BJ (cell line): ENCODE data around the gene OR4D1. TPM values are rescaled to one million over a fixed set of nuclear protein-coding genes. Genes with fewer than 3 reads are reported as not detected.
A peak's percentile ranks its signal among the peaks of the same experiment; 100 is the strongest.
"Not testable (repeated sequence)": the region's sequence is repeated elsewhere in the genome, so short reads cannot be mapped to it uniquely, and the experiment has no call there.

Experiments
- CTCF ChIA-PET: fragments of 350-600 bp; formaldehyde crosslinking; extraction: SDS; loops from one replicate; lab custom pipeline; 2021; ENCODE audit warnings: antibody characterized with exemption, inconsistent platforms; lab: Yijun Ruan, JAX
- POLR2A ChIA-PET: fragments of 300-600 bp; sonication (Branson Sonifier 250); formaldehyde crosslinking; extraction: SDS; loops from one replicate; lab custom pipeline; 2021; ENCODE audit warnings: antibody characterized with exemption; lab: Charles Lee
- DNase-seq: peaks from one replicate; pipeline ENCODE4 v3.0.0-alpha.2; 2011; ENCODE audit warnings: low read depth
- H3K27me3 ChIP-seq: 2 replicates; pipeline ENCODE4 v1.6.0; 2011; ENCODE audit warnings: low read length; ENCODE audit not compliant: control insufficient read depth, insufficient read depth
- H3K36me3 ChIP-seq: 2 replicates; pipeline ENCODE4 v1.5.1; 2011; ENCODE audit warnings: low read length; ENCODE audit not compliant: control insufficient read depth, insufficient read depth
- H3K4me3 ChIP-seq: 2 replicates; pipeline ENCODE4 v1.5.1; 2011; ENCODE audit warnings: low read depth, mild to moderate bottlenecking, control low read depth, low read length
- CTCF ChIP-seq: IDR thresholded peaks from 2 replicates; pipeline ENCODE4 v1.5.1; 2011; ENCODE audit warnings: low read depth, mild to moderate bottlenecking, control low read depth, inconsistent platforms, low read length, moderate library complexity; ENCODE audit not compliant: insufficient read depth
- polyA plus RNA-seq: library from polyadenylated mRNA; depleted of rRNA; stranded (reverse); fragments of >200 nt; gene quantifications from 2 replicates; pipeline ENCODE4 v1.2.3, GENCODE V29; 2011

Gene OR4D1
- polyA plus RNA-seq, 1 experiment, result not detected

- no peak overlapping the region for H3K4me3 ChIP-seq
- DNase-seq, result no peak
- POLR2A ChIA-PET, result interaction anchor here (0.6 kb wide), 1 partner anchor 301 kb away, joined by 6 read pairs; no protein-coding TSS in a partner anchor
- H3K36me3 ChIP-seq, result no peaks in the 10 kb centered on the region
- TF ChIP-seq CTCF, result peak; percentile 45
- H3K27me3 ChIP-seq, result peaks cover 8% of the 10 kb centered on the region
- CTCF ChIA-PET, result interaction anchor here (0.7 to 0.9 kb wide), 3 partner anchors 24 to 137 kb away, joined by 3 read pairs; no protein-coding TSS in a partner anchor
Observed at GRCh38 chr17:58136669-58137279, 11.4 kb upstream of the OR4D1 start.

GRCh38 chr17:58141505-58141904 lies 6.7 kb upstream of the OR4D1 start:
- Histone ChIP-seq H3K36me3 (no peaks in the 10 kb centered on the region), H3K27me3 (peaks cover 2% of the 10 kb centered on the region; the same call in 1 of the 2 replicates), H3K4me3 (no peak overlapping the region)
- ChIA-PET CTCF (no interaction called here), POLR2A (interaction anchor here (0.6 kb wide), 1 partner anchor 512 kb away, joined by 9 read pairs; no protein-coding TSS in a partner anchor)
- no peak for TF ChIP-seq CTCF
- no peak for DNase-seq

- H3K27me3 ChIP-seq, CTCF ChIA-PET, DNase-seq, POLR2A ChIA-PET, H3K4me3 ChIP-seq, H3K36me3 ChIP-seq: not testable (repeated sequence)
Observed at GRCh38 chr17:58143335-58143734, 4.8 kb upstream of the OR4D1 start.

GRCh38 chr17:58144801-58145200 lies 3.4 kb upstream of the OR4D1 start:
- H3K4me3 ChIP-seq, result no peak overlapping the region
- POLR2A ChIA-PET, result no interaction called here
- no peak for DNase-seq
- no peaks in the 10 kb centered on the region for H3K36me3 ChIP-seq
- CTCF ChIA-PET, result no interaction called here
- TF ChIP-seq CTCF, result no peak
- H3K27me3 ChIP-seq, result peaks cover 1% of the 10 kb centered on the region

- no peak for DNase-seq
- no peaks in the 10 kb centered on the region for H3K36me3 ChIP-seq
- TF ChIP-seq CTCF, result no peak
- ChIA-PET POLR2A (no interaction called here), CTCF (no interaction called here)
- H3K27me3 ChIP-seq, result peaks cover 4% of the 10 kb centered on the region
- H3K4me3 ChIP-seq, result no peak overlapping the region
Observed at GRCh38 chr17:58148609-58149008, 425 bp downstream of the OR4D1 start.
